Measurements from ENCODE around the gene CD209.

- TF ChIP-seq CTCF (conservative IDR thresholded peaks at IDR 0.05; ENCODE audit: low read depth, low read length): no peak
- TF ChIP-seq EZH2 (IDR thresholded peaks at IDR 0.05; ENCODE audit: borderline replicate concordance, low read depth, low read length, poor library complexity, severe bottlenecking): no peak
These were observed 11.2 kb downstream of the CD209 start for GRCh38 chr19:7736148-7736547.

Data from A673 (cell line).